ENCODE data around the gene KAZN. TPM values are rescaled to one million over a fixed set of nuclear protein-coding genes. Genes with fewer than 3 reads are reported as not detected.
A peak's percentile ranks its signal among the peaks of the same experiment; 100 is the strongest.

KAZN gene
- total RNA-seq, 1 donor from 2014 or later, result 21.2 TPM

DNA sequence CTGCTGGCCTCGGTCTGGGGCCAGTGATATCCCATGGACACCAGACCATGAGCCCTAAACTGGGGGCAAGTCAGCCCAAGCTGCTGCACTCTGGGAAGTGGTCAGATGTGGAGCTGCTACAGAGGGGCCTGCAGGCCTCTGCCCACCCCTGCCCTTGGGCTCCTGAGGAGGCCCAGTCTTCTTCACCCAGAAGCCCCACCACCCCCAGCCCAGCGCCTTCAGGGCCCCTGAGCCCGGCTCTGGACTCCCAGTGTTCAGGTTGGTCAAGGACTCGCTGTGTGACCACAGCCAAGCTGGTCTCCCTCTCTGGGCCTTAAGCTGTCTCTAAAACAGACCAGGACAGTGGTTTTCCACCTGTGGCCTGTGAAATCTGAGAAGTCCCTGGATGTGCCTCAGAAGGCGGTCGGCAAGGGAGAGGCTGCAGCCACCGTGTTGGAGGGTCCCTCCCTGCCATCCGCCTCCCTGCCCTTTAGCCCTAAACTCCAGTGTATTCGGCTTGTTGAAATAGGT, 475.4 kb downstream of the KAZN start:
- no peaks in the 10 kb centered on the region for H3K36me3 ChIP-seq
- no peak overlapping the region for H3K27ac ChIP-seq
- peaks cover 12% of the 10 kb centered on the region for H3K4me1 ChIP-seq
- DNase-seq (no peak), ATAC-seq (no peak)
- no peak overlapping the region for H3K4me3 ChIP-seq
- no peaks in the 10 kb centered on the region for H3K27me3 ChIP-seq (ENCODE audit: low read depth)
- TF ChIP-seq, protein P1, sequence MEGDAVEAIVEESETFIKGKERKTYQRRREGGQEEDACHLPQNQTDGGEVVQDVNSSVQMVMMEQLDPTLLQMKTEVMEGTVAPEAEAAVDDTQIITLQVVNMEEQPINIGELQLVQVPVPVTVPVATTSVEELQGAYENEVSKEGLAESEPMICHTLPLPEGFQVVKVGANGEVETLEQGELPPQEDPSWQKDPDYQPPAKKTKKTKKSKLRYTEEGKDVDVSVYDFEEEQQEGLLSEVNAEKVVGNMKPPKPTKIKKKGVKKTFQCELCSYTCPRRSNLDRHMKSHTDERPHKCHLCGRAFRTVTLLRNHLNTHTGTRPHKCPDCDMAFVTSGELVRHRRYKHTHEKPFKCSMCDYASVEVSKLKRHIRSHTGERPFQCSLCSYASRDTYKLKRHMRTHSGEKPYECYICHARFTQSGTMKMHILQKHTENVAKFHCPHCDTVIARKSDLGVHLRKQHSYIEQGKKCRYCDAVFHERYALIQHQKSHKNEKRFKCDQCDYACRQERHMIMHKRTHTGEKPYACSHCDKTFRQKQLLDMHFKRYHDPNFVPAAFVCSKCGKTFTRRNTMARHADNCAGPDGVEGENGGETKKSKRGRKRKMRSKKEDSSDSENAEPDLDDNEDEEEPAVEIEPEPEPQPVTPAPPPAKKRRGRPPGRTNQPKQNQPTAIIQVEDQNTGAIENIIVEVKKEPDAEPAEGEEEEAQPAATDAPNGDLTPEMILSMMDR (IDR thresholded peaks at IDR 0.05), result no peak
- intact Hi-C loops (cut with DNase I), result no loop called here
- H3K9me3 ChIP-seq, result no peaks in the 10 kb centered on the region

DNA sequence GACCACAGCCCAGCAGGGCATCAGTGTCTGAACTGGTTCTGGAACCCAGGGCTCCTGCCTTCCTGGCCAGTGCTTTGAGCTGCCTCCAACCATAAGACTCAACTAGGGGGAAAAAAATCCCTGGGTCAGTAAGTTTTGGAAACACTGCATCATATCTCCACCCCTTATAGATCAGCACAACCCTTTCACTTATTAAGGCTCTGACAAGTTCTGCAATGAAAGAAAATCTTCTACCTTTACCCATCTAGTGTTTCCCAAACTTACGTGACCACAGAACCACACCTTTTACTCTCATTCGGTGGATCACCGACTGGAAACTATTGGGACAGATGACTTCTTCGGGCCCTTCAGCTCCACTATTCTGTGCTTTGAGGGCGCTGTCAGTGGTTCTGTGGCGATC, 476.7 kb downstream of the KAZN start:
- Histone ChIP-seq H3K36me3 (no peaks in the 10 kb centered on the region), H3K4me1 (peaks cover 12% of the 10 kb centered on the region), H3K27ac (peak overlapping the region; percentile 49), H3K9me3 (no peaks in the 10 kb centered on the region), H3K4me3 (no peak overlapping the region), H3K27me3 (ENCODE audit: low read depth) (no peaks in the 10 kb centered on the region)
- TF ChIP-seq, protein P1 (IDR thresholded peaks at IDR 0.05), result no peak
- no peak for ATAC-seq
- DNase-seq, result no peak
- intact Hi-C loops (cut with DNase I), result no loop called here

DNA sequence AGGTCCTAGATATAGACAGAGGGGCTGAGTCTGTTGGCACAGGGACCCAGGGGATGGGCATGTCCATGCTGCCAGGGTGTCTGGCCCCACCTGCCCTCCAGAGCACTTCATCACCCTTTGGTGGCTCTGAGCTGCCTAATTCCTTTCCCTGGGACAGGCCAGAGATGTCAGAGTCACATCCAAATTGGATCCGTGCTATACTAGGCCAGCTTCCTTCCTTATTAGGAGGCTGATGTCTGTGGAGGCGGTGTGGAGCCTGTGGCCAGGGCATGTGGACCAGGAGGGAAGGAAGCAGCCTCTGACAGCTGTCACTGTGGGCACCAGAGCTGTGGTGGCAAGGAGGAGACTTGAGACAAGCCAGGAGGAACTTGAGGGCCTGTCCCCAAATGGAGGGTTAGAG, 477.3 kb downstream of the KAZN start:
- TF ChIP-seq, protein P1 (IDR thresholded peaks at IDR 0.05), result no peak
- ATAC-seq (peak; percentile 45 to 50), DNase-seq (no peak)
- peaks cover 12% of the 10 kb centered on the region for H3K4me1 ChIP-seq
- H3K9me3 ChIP-seq, result no peaks in the 10 kb centered on the region
- H3K27ac ChIP-seq, result peak overlapping the region; percentile 49
- intact Hi-C loops (cut with DNase I), result no loop called here
- no peaks in the 10 kb centered on the region for H3K27me3 ChIP-seq (ENCODE audit: low read depth)
- H3K4me3 ChIP-seq, result no peak overlapping the region
- H3K36me3 ChIP-seq, result no peaks in the 10 kb centered on the region

DNA sequence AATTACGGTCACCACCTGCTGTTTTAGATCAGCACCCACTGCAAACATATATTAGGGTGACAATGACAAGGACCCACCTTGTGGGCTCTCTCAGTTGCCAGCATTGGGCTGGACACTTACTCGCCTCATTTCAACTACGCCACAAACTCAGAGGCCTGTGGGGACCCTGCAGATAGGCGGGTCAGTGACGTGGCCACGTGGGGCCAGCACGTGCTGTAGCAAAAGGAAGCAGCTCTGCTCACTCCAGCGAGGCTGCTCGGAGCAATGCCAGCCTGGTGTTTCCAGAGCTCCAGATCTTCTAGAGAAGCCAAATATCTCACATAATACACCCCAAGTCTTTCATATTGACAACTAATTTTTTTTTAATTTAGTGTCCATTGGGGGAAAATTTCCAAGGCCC, 478.3 kb downstream of the KAZN start:
- ATAC-seq, result no peak
- no peak overlapping the region for H3K27ac ChIP-seq
- intact Hi-C loops (cut with DNase I), result no loop called here

DNA sequence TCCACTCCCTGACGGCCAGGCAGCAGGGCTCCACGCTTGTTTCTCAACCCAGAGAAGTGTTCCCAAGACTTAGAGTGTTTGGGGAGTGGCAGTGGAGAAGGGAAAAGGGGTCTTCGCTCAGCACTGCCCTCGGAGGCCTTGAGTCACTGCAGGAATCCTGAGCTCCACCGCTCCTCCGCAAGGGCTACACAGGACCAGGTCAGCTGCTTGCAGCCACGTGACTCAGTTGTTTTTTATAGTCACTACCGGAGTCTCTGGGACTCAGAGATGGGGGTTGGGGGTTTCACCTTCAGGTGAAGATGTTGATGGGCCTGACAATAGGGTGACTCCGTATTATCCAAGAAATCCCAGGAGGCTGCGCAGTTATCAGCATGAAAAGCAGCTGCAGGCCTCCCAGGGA, 478.9 kb downstream of the KAZN start:
- no peak overlapping the region for H3K4me3 ChIP-seq
- intact Hi-C loops (cut with DNase I), result no loop called here
- TF ChIP-seq, protein P1 (IDR thresholded peaks at IDR 0.05), result no peak
- H3K27me3 ChIP-seq (ENCODE audit: low read depth), result no peaks in the 10 kb centered on the region
- ATAC-seq (no peak), DNase-seq (no peak)
- no peaks in the 10 kb centered on the region for H3K9me3 ChIP-seq
- H3K36me3 ChIP-seq, result no peaks in the 10 kb centered on the region
- no peak overlapping the region for H3K27ac ChIP-seq
- H3K4me1 ChIP-seq, result peaks cover 12% of the 10 kb centered on the region

More for the DNA sequence above, 478.3 kb downstream of the KAZN start:
- DNase-seq, result no peak
- TF ChIP-seq, protein P1 (IDR thresholded peaks at IDR 0.05), result no peak
- H3K4me3 ChIP-seq, result no peak overlapping the region
- no peaks in the 10 kb centered on the region for H3K9me3 ChIP-seq
- H3K4me1 ChIP-seq, result peaks cover 12% of the 10 kb centered on the region
- no peaks in the 10 kb centered on the region for H3K36me3 ChIP-seq
- no peaks in the 10 kb centered on the region for H3K27me3 ChIP-seq (ENCODE audit: low read depth)
